HFFc6 (cell line): Measurements from ENCODE around the gene VMAC. TPM values are rescaled to one million over a fixed set of nuclear protein-coding genes. Genes with fewer than 3 reads are reported as not detected.

Source experiments
- DNase-seq: peaks from one replicate; pipeline ENCODE4 v3.0.0-alpha.2; 2018
- H3K27ac Mint-ChIP-seq: 2 replicates; pipeline ENCODE4 v1.8.0; 2020; ENCODE audit warnings: mild to moderate bottlenecking, mixed read lengths
- H3K27me3 Mint-ChIP-seq: 2 replicates; pipeline ENCODE4 v1.8.0; 2021; ENCODE audit warnings: mild to moderate bottlenecking, moderate library complexity, mixed read lengths; ENCODE audit not compliant: insufficient read depth
- H3K36me3 Mint-ChIP-seq: 2 replicates; pipeline ENCODE4 v1.8.0; 2021; ENCODE audit warnings: low read depth, mixed read lengths
- H3K4me1 Mint-ChIP-seq: 2 replicates; pipeline ENCODE4 v1.8.0; 2020; ENCODE audit warnings: low read depth, mixed read lengths
- H3K4me3 Mint-ChIP-seq: 2 replicates; pipeline ENCODE4 v1.8.0; 2020; ENCODE audit warnings: mild to moderate bottlenecking, moderate library complexity, mixed read lengths
- H3K9me3 Mint-ChIP-seq: 2 replicates; pipeline ENCODE4 v1.8.0; 2020; ENCODE audit warnings: mild to moderate bottlenecking, mixed read lengths
- total RNA-seq, 6 experiments: library from RNA; stranded (reverse); fragmentation: NEBNext Ultra II Directional; extraction: Animal tissue kit (Norgen Biotek cat#: 25700); gene quantifications; 2 replicates in 1 of 6; 3 replicates in 5 of 6; pipeline ENCODE4 v1.2.3, GENCODE V29; 2021
- TF ChIP-seq, protein P1 (sequence below): fragments of 200-600 bp; sonication (generic); IDR thresholded peaks from 2 replicates; pipeline ENCODE4 v1.5.0; 2021; ENCODE audit warnings: antibody characterized with exemption, mild to moderate bottlenecking

VMAC gene
- total RNA-seq, 6 experiments from 2014 or later, result 1.8 to 2.4 (median 1.9) TPM

- no peak overlapping the region for H3K4me3 Mint-ChIP-seq
- peaks cover 5% of the 10 kb centered on the region; the same call in 1 of the 2 replicates for H3K36me3 Mint-ChIP-seq
- TF ChIP-seq, protein P1, sequence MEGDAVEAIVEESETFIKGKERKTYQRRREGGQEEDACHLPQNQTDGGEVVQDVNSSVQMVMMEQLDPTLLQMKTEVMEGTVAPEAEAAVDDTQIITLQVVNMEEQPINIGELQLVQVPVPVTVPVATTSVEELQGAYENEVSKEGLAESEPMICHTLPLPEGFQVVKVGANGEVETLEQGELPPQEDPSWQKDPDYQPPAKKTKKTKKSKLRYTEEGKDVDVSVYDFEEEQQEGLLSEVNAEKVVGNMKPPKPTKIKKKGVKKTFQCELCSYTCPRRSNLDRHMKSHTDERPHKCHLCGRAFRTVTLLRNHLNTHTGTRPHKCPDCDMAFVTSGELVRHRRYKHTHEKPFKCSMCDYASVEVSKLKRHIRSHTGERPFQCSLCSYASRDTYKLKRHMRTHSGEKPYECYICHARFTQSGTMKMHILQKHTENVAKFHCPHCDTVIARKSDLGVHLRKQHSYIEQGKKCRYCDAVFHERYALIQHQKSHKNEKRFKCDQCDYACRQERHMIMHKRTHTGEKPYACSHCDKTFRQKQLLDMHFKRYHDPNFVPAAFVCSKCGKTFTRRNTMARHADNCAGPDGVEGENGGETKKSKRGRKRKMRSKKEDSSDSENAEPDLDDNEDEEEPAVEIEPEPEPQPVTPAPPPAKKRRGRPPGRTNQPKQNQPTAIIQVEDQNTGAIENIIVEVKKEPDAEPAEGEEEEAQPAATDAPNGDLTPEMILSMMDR, result no peak
- no peak for DNase-seq
- peaks cover 7% of the 10 kb centered on the region; the same call in 1 of the 2 replicates for H3K4me1 Mint-ChIP-seq
- no peaks in the 10 kb centered on the region for H3K9me3 Mint-ChIP-seq
- peaks cover 1% of the 10 kb centered on the region; the same call in 1 of the 2 replicates for H3K27me3 Mint-ChIP-seq
- no peak overlapping the region for H3K27ac Mint-ChIP-seq
These were observed 10.5 kb downstream of the VMAC start for GRCh38 chr19:5914946-5915781.

DNA sequence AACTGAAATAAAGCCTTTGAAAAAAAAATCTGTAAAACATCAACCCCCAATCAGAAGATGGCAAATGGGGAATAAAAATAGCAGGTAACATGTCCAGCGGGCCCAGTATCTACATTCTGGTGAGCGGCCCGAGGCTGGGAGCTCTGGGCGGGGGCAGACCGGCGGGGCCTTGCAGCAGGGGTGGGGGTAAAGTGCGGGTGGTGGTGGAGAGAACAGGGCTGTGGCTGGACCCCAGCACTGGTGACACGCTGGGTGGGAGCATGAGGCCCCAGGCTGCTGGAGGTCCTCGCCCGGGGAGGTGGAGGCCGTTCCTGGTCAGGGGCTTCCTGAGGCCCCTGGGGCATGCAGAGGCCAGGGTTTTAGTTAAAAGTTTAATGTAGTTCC, 11.1 kb downstream of the VMAC start:
- TF ChIP-seq, protein P1, result no peak
- H3K4me3 Mint-ChIP-seq, result no peak overlapping the region
- peaks cover 5% of the 10 kb centered on the region; the same call in 1 of the 2 replicates for H3K36me3 Mint-ChIP-seq
- peaks cover 1% of the 10 kb centered on the region; the same call in 1 of the 2 replicates for H3K27me3 Mint-ChIP-seq
- DNase-seq, result no peak
- no peak overlapping the region for H3K27ac Mint-ChIP-seq
- no peaks in the 10 kb centered on the region for H3K9me3 Mint-ChIP-seq
- peaks cover 7% of the 10 kb centered on the region; the same call in 1 of the 2 replicates for H3K4me1 Mint-ChIP-seq

- Mint-ChIP-seq H3K27me3 (peaks cover 1% of the 10 kb centered on the region; the same call in 1 of the 2 replicates), H3K4me3 (no peak overlapping the region), H3K9me3 (no peaks in the 10 kb centered on the region), H3K36me3 (peaks cover 5% of the 10 kb centered on the region; the same call in 1 of the 2 replicates), H3K27ac (no peak overlapping the region), H3K4me1 (peaks cover 7% of the 10 kb centered on the region; the same call in 1 of the 2 replicates)
- DNase-seq, result no peak
- TF ChIP-seq, protein P1, result no peak
These were observed 11.6 kb downstream of the VMAC start for GRCh38 chr19:5916181-5916708.

- DNase-seq, result no peak
- TF ChIP-seq, protein P1, result no peak
- H3K27me3 Mint-ChIP-seq, result peaks cover 1% of the 10 kb centered on the region; the same call in 1 of the 2 replicates
- H3K27ac Mint-ChIP-seq, result no peak overlapping the region
- H3K4me1 Mint-ChIP-seq, result peaks cover 7% of the 10 kb centered on the region; the same call in 1 of the 2 replicates
- H3K4me3 Mint-ChIP-seq, result no peak overlapping the region
- H3K36me3 Mint-ChIP-seq, result peaks cover 12% of the 10 kb centered on the region; the same call in 1 of the 2 replicates
- H3K9me3 Mint-ChIP-seq, result no peaks in the 10 kb centered on the region
These were observed 12.9 kb downstream of the VMAC start for GRCh38 chr19:5917431-5918107.

DNA sequence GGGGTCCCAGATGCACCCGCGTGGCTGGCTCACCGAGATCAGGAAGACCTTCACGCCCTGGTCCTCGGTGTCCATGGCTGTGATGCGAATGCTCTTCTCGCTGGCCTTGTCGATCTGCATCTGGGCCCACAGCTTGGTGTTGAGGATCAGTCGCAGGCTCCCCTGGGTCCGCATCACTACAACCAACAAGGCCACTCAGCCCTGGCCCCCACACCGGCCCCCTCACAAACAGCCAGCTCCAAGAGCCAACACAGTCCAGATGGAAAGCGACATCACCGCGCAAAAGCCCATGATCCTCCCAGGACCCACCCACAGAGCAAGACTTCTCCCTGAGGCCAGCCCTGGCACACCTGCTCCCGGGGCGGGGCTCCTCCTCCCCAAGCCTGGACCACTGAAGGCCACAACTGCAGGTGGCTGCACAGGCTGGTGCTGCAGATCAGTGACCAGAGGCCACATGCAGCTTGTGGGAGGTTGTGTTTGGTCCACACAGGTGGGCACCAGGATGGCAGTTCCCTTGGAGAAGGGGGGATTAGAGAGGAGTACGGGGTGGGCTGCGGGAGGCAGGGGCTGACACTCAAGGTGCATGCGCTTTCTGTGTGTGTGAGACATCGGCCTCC, 13.9 kb downstream of the VMAC start:
- TF ChIP-seq, protein P1, result no peak
- Mint-ChIP-seq H3K27ac (no peak overlapping the region), H3K9me3 (no peaks in the 10 kb centered on the region), H3K4me3 (no peak overlapping the region), H3K4me1 (peaks cover 7% of the 10 kb centered on the region; the same call in 1 of the 2 replicates), H3K36me3 (peaks cover 12% of the 10 kb centered on the region), H3K27me3 (peaks cover 3% of the 10 kb centered on the region; the same call in 1 of the 2 replicates)
- no peak for DNase-seq
